Measurements from ENCODE around the gene PPIB.

Gene PPIB

GRCh38 chr15:64134345-64134829 lies 28.4 kb downstream of the PPIB start:
- TF ChIP-seq, protein P1, sequence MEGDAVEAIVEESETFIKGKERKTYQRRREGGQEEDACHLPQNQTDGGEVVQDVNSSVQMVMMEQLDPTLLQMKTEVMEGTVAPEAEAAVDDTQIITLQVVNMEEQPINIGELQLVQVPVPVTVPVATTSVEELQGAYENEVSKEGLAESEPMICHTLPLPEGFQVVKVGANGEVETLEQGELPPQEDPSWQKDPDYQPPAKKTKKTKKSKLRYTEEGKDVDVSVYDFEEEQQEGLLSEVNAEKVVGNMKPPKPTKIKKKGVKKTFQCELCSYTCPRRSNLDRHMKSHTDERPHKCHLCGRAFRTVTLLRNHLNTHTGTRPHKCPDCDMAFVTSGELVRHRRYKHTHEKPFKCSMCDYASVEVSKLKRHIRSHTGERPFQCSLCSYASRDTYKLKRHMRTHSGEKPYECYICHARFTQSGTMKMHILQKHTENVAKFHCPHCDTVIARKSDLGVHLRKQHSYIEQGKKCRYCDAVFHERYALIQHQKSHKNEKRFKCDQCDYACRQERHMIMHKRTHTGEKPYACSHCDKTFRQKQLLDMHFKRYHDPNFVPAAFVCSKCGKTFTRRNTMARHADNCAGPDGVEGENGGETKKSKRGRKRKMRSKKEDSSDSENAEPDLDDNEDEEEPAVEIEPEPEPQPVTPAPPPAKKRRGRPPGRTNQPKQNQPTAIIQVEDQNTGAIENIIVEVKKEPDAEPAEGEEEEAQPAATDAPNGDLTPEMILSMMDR (IDR thresholded peaks at IDR 0.05; ENCODE audit: control extremely low read depth, extremely low read depth, low read depth, missing control alignments), result no peak
- CTCF ChIA-PET, result interaction anchor here (1.0 to 2.1 kb wide), 4 partner anchors 10 to 23 kb away, joined by 3 to 7 read pairs (median 4); no protein-coding TSS in a partner anchor
- DNase-seq (ENCODE audit: extremely low spot score), result no peak
- POLR2A ChIA-PET, result no interaction called here

DNA sequence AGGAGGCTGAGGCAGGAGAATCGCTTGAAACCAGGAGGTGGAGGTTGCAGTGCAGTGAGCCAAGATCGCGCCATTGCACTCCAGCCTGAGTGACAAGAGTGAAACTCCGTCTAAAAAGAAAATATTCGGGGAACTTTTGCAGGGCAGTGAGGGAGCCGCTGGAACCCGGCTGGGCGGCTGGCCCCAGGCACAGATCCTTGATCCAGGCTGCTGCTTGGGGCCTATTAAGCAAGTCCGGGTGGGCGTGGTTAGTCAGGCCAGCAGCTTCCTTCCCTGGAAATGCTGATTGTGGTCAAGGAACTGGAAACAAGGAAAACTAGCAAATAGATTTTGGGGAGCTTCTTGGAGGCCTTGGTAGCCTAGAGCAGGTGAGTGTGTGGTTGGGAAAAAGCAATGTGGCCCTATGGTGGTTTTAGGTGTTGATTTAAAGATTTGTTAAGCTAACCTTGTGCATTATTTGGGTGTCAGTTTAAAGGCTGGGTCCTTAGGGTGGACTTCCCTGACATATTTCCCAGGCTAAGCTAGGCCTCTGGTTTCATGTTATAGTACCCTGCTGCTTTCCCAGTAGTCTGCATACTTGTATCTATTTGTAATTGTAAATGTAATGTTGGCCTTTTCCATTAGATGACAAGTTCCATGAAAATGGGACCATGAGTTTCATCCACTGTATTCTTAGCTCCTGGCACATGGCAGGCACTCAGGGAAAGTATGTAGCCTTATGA lies 29.0 kb downstream of the PPIB start:
- TF ChIP-seq, protein P1 (IDR thresholded peaks at IDR 0.05; ENCODE audit: control extremely low read depth, extremely low read depth, low read depth, missing control alignments), result no peak
- ChIA-PET CTCF (interaction anchor here (1.0 to 2.1 kb wide), 6 partner anchors 10 to 22 kb away, joined by 3 to 7 read pairs (median 4); no protein-coding TSS in a partner anchor), POLR2A (no interaction called here)
- no peak for DNase-seq (ENCODE audit: extremely low spot score)

- no peak for DNase-seq (ENCODE audit: extremely low spot score)
- ChIA-PET CTCF (interaction anchor here (0.8 to 2.2 kb wide), 9 partner anchors 9 to 39 kb away, joined by 3 to 11 read pairs (median 4); partner anchors contain the start of gene CIAO2A), POLR2A (interaction anchor here (0.6 kb wide), 1 partner anchor 23 kb away, joined by 6 read pairs; no protein-coding TSS in a partner anchor)
- TF ChIP-seq, protein P1 (IDR thresholded peaks at IDR 0.05; ENCODE audit: control extremely low read depth, extremely low read depth, low read depth, missing control alignments), result no peak
Measured at GRCh38 chr15:64132217-64132616, 30.6 kb downstream of the PPIB start.

DNA sequence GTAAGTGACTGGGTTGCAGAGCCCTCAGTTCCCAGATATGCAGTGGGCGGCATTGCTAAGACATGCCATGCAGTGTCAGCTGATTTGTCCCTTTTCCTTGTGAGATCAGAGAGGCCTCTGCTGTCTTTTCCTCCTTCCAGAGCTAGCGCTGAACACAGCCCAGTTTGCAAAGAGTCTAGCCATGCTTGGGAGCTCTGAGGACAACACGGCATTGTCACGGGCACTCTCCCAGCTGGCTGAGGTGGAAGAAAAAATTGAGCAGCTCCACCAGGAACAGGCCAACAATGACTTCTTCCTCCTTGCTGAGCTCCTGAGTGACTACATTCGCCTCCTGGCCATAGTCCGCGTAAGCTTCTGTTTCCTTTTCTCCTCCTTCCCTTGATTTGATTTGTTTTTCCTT lies 31.3 kb downstream of the PPIB start:
- ChIA-PET CTCF (interaction anchor here (0.8 to 2.2 kb wide), 7 partner anchors 10 to 38 kb away, joined by 3 to 11 read pairs (median 4); partner anchors contain the start of gene CIAO2A), POLR2A (interaction anchor here (0.6 kb wide), 1 partner anchor 24 kb away, joined by 6 read pairs; no protein-coding TSS in a partner anchor)
- no peak for DNase-seq (ENCODE audit: extremely low spot score)
- TF ChIP-seq, protein P1 (IDR thresholded peaks at IDR 0.05; ENCODE audit: control extremely low read depth, extremely low read depth, low read depth, missing control alignments), result no peak

DNA sequence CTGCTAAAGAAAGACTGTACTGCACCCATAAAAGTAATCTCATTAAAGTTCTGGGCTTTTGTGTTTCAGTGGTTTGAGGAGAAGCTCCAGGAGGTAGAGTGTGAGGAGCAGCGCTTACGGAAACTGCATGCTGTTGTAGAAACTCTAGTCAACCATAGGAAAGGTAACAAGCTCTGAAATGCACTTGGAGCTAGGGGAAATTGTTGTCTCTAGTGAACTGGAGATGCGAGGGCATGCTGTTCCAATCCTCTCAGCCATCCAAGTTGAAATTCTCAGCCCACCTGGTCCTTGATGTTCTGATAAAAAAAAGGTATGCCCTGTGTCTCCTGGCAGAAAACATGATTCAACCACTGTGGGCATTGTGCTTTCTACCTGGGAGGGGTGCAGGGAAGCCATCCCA lies 32.7 kb downstream of the PPIB start:
- ChIA-PET POLR2A (no interaction called here), CTCF (interaction anchor here (1.0 to 2.2 kb wide), 3 partner anchors 14 to 23 kb away, joined by 3 to 11 read pairs (median 4); no protein-coding TSS in a partner anchor)
- no peak for DNase-seq (ENCODE audit: extremely low spot score)
- TF ChIP-seq, protein P1 (IDR thresholded peaks at IDR 0.05; ENCODE audit: control extremely low read depth, extremely low read depth, low read depth, missing control alignments), result no peak

DNA sequence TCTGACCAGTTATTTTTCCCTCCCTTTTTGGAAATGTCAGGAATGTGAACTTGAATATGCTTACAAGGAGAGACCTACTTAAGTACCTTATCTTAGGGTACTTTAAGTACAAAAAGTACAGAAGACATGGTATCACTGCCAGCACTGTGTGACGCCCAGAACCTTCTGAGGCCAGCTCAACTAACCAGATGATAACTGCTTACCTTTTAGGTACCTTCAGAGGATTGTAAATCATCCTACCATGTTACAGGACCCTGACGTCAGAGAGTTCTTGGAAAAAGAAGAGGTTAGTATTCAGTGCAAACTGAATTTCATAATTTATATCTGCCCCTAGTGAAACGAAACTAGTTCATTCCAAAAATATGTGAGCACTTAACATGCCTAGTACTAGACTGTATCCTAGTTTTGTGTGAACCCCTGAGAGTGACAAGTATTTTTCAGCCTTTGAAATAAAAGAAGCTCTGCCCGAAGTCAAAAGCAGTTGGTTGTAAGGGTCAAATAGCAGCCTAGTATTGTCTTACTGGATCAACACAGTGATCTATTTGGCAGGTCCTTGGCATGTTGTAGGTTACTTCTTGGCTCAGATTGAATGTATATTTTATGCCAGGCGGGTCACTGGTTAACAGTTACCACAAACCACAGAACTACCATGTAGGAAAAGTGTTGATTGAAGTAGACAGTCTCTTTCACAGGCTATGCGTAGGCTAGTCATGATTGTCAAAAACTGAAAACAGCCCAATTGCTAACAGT lies 35.1 kb downstream of the PPIB start:
- CTCF ChIA-PET, result interaction anchor here (1.2 to 1.5 kb wide), 3 partner anchors 12 to 26 kb away, joined by 3 to 6 read pairs (median 4); no protein-coding TSS in a partner anchor
- POLR2A ChIA-PET, result no interaction called here
- TF ChIP-seq, protein P1 (IDR thresholded peaks at IDR 0.05; ENCODE audit: control extremely low read depth, extremely low read depth, low read depth, missing control alignments), result no peak
- no peak for DNase-seq (ENCODE audit: extremely low spot score)
